Osteoblast (primary cell): ENCODE measurements around the gene KBTBD12. TPM values are rescaled to one million over a fixed set of nuclear protein-coding genes. Genes with fewer than 3 reads are reported as not detected.
"Not testable (repeated sequence)": the region's sequence is repeated elsewhere in the genome, so short reads cannot be mapped to it uniquely, and the experiment has no call there.

Experiments
- DNase-seq: peaks from one replicate; pipeline ENCODE4 v3.0.0; 2011; ENCODE audit warnings: low spot score, mixed read lengths; ENCODE audit not compliant: insufficient read length; ENCODE audit errors: missing footprints
- H2AFZ ChIP-seq: 2 replicates; pipeline ENCODE4 v1.6.0; 2011; ENCODE audit warnings: mild to moderate bottlenecking, low read length
- H3K27ac ChIP-seq: 2 replicates; pipeline ENCODE4 v1.5.1; 2011; ENCODE audit warnings: mild to moderate bottlenecking, low read depth, low read length, moderate library complexity
- H3K27me3 ChIP-seq: 2 replicates; pipeline ENCODE4 v1.6.0; 2012; ENCODE audit warnings: mild to moderate bottlenecking, control low read depth, inconsistent platforms, low read length, moderate library complexity; ENCODE audit not compliant: insufficient read depth
- H3K36me3 ChIP-seq: 2 replicates; pipeline ENCODE4 v1.5.1; 2011; ENCODE audit warnings: mild to moderate bottlenecking, low read length, control low read depth, moderate library complexity; ENCODE audit not compliant: insufficient read depth
- H3K4me1 ChIP-seq: 2 replicates; pipeline ENCODE4 v1.5.1; 2011; ENCODE audit warnings: mild to moderate bottlenecking, low read length, control low read depth, moderate library complexity; ENCODE audit not compliant: insufficient read depth
- H3K4me2 ChIP-seq: 2 replicates; pipeline ENCODE4 v1.6.0; 2011; ENCODE audit warnings: mild to moderate bottlenecking, low read length; ENCODE audit not compliant: insufficient read depth
- H3K4me3 ChIP-seq: fragments of 200-600 bp; sonication (generic); 3 replicates; pipeline ENCODE4 v1.5.1; 2012; ENCODE audit warnings: mild to moderate bottlenecking, low read length, inconsistent platforms; ENCODE audit not compliant: insufficient read depth
- H3K79me2 ChIP-seq: 2 replicates; pipeline ENCODE4 v1.6.0; 2012; ENCODE audit warnings: mild to moderate bottlenecking, low read length, control low read depth, inconsistent platforms; ENCODE audit not compliant: insufficient read depth
- H3K9me3 ChIP-seq: 2 replicates; pipeline ENCODE4 v1.5.1; 2011; ENCODE audit warnings: low read depth, low read length, control low read depth
- H4K20me1 ChIP-seq: 2 replicates; pipeline ENCODE4 v1.6.0; 2012; ENCODE audit warnings: mild to moderate bottlenecking, low read length, control low read depth; ENCODE audit not compliant: insufficient read depth
- total RNA-seq: library from RNA; depleted of rRNA; stranded (reverse); fragments of >200 nt; gene quantifications from 2 replicates; pipeline ENCODE4 v1.2.3, GENCODE V29; 2012
- TF ChIP-seq, protein P1 (sequence below): IDR thresholded peaks from 2 replicates; pipeline ENCODE4 v1.5.1; 2011; ENCODE audit warnings: mild to moderate bottlenecking, low read depth, low read length, moderate library complexity; ENCODE audit errors: extremely low read depth

Gene KBTBD12
- total RNA-seq, 1 donor: not detected

DNA sequence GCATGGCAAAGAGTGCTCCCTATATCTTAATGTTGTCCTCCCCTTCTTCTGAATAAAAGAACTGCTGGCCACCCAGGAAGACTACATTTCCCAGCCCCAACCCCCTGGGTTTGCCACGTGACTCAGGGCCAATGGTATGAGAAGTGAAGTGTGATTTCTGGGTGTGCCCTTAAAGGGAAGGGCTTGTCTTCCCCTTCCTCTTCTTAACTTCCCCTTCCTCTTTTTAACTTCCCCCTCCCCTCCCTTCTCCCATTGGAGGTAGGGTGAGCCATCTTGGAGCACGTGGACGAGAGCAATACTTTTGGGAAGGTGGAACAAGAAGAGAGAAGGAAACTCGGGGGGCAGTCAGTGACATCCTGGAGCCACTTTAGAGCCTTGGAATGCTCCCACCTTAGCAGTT, 6.8 kb upstream of the KBTBD12 start:
- Histone ChIP-seq H3K4me2 (no peak overlapping the region), H3K9me3 (no peaks in the 10 kb centered on the region), H3K27me3 (peaks cover 55% of the 10 kb centered on the region), H3K36me3 (no peaks in the 10 kb centered on the region), H2AFZ (no peak overlapping the region), H3K4me1 (no peaks in the 10 kb centered on the region), H4K20me1 (no peaks in the 10 kb centered on the region), H3K27ac (no peak overlapping the region), H3K4me3 (no peak overlapping the region), H3K79me2 (no peaks in the 10 kb centered on the region)
- TF ChIP-seq, protein P1, sequence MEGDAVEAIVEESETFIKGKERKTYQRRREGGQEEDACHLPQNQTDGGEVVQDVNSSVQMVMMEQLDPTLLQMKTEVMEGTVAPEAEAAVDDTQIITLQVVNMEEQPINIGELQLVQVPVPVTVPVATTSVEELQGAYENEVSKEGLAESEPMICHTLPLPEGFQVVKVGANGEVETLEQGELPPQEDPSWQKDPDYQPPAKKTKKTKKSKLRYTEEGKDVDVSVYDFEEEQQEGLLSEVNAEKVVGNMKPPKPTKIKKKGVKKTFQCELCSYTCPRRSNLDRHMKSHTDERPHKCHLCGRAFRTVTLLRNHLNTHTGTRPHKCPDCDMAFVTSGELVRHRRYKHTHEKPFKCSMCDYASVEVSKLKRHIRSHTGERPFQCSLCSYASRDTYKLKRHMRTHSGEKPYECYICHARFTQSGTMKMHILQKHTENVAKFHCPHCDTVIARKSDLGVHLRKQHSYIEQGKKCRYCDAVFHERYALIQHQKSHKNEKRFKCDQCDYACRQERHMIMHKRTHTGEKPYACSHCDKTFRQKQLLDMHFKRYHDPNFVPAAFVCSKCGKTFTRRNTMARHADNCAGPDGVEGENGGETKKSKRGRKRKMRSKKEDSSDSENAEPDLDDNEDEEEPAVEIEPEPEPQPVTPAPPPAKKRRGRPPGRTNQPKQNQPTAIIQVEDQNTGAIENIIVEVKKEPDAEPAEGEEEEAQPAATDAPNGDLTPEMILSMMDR: no peak
- no peak for DNase-seq

DNA sequence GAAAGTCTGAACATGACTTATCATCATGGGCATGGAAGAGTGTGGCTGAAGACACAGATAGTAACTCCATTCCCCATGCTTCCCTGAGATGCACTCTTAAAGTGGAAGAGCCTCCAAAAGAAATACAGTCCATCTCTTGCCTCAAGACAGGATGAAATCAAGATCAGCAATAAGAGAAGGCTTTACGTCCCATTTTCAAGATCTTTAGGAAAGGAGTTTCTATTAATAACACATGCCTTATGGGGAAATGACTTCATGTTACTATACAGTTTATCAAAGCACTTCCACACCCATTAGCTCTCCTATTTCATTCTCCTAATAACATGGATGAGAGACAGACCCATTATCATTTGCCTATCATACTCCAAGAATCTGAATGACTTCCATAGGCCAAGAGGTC, 6.1 kb upstream of the KBTBD12 start:
- no peak overlapping the region for H3K4me3 ChIP-seq
- TF ChIP-seq, protein P1: no peak
- no peak overlapping the region for H3K4me2 ChIP-seq
- H3K79me2 ChIP-seq: no peaks in the 10 kb centered on the region
- H3K4me1 ChIP-seq: no peaks in the 10 kb centered on the region
- H3K27me3 ChIP-seq: peaks cover 55% of the 10 kb centered on the region
- no peak overlapping the region for H3K27ac ChIP-seq
- no peaks in the 10 kb centered on the region for H3K9me3 ChIP-seq
- no peaks in the 10 kb centered on the region for H3K36me3 ChIP-seq
- H4K20me1 ChIP-seq: no peaks in the 10 kb centered on the region
- no peak for DNase-seq
- H2AFZ ChIP-seq: no peak overlapping the region

- TF ChIP-seq, protein P1: no peak
- no peak overlapping the region for H2AFZ ChIP-seq
- no peaks in the 10 kb centered on the region for H3K36me3 ChIP-seq
- DNase-seq: no peak
- H3K4me1 ChIP-seq: peaks cover 1% of the 10 kb centered on the region
- H3K4me2 ChIP-seq: no peak overlapping the region
- no peaks in the 10 kb centered on the region for H4K20me1 ChIP-seq
- H3K27ac ChIP-seq: no peak overlapping the region
- no peak overlapping the region for H3K4me3 ChIP-seq
- no peaks in the 10 kb centered on the region for H3K9me3 ChIP-seq
- H3K27me3 ChIP-seq: peaks cover 55% of the 10 kb centered on the region
- H3K79me2 ChIP-seq: no peaks in the 10 kb centered on the region
Measured at GRCh38 chr3:127909646-127910045, 5.4 kb upstream of the KBTBD12 start.

- Histone ChIP-seq H3K4me2 (no peak overlapping the region), H3K79me2 (no peaks in the 10 kb centered on the region), H3K27ac (no peak overlapping the region), H4K20me1 (no peaks in the 10 kb centered on the region), H3K9me3 (no peaks in the 10 kb centered on the region), H3K36me3 (no peaks in the 10 kb centered on the region), H3K4me3 (no peak overlapping the region), H2AFZ (no peak overlapping the region), H3K27me3 (peaks cover 68% of the 10 kb centered on the region), H3K4me1 (peaks cover 9% of the 10 kb centered on the region)
- no peak for DNase-seq
- TF ChIP-seq, protein P1: no peak
Measured at GRCh38 chr3:127911421-127911931, 3.6 kb upstream of the KBTBD12 start.

- H3K9me3 ChIP-seq, H3K27ac ChIP-seq, H3K4me3 ChIP-seq, H3K4me1 ChIP-seq, H3K4me2 ChIP-seq, H3K36me3 ChIP-seq, H4K20me1 ChIP-seq, H2AFZ ChIP-seq, H3K79me2 ChIP-seq, DNase-seq: not testable (repeated sequence)
- H3K27me3 ChIP-seq: peaks cover 74% of the 10 kb centered on the region
Measured at GRCh38 chr3:127913841-127914240, 1.2 kb upstream of the KBTBD12 start.
